Body of pancreas (tissue), 4 donors: Measurements from ENCODE around the gene PKP1.

Experiments used
- POLR2A ChIP-seq, 3 donors: fragments of 450-650 bp; IDR thresholded peaks; one replicate each; pipeline ENCODE4 v1.6.1; 2016; ENCODE audit warnings: antibody characterized with exemption in 3 of 3, mild to moderate bottlenecking in 2 of 3
- TF ChIP-seq, protein P1 (sequence below), 7 experiments: fragments of 450-650 bp in 4 of 7; fragments of 200-600 bp in 3 of 7; sonication (generic) in 3 of 7; IDR thresholded peaks; one replicate each; pipeline ENCODE4 v1.5.1; 2016 to 2019; ENCODE audit warnings: antibody characterized with exemption in 7 of 7

DNA sequence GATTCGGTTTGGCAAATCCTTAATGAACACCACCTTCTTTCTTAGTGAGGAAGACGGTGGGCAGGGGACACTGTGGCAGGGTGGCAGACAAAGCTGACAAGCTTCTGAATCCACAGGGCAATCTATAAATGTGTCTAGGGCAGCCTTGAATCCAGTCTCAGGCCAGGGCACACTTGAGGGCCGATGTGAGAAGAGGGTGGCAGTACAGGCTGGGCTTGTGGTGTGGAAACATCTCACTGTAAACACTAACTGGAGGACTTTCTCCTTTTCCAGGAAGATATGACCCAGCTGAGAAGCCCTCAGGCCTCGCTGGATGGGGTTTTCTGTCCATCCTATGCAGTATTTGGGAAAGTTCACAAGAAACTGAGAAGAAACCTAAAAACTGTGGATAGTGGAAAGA, 46.5 kb downstream of the PKP1 start:
- TF ChIP-seq, protein P1, sequence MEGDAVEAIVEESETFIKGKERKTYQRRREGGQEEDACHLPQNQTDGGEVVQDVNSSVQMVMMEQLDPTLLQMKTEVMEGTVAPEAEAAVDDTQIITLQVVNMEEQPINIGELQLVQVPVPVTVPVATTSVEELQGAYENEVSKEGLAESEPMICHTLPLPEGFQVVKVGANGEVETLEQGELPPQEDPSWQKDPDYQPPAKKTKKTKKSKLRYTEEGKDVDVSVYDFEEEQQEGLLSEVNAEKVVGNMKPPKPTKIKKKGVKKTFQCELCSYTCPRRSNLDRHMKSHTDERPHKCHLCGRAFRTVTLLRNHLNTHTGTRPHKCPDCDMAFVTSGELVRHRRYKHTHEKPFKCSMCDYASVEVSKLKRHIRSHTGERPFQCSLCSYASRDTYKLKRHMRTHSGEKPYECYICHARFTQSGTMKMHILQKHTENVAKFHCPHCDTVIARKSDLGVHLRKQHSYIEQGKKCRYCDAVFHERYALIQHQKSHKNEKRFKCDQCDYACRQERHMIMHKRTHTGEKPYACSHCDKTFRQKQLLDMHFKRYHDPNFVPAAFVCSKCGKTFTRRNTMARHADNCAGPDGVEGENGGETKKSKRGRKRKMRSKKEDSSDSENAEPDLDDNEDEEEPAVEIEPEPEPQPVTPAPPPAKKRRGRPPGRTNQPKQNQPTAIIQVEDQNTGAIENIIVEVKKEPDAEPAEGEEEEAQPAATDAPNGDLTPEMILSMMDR (IDR thresholded peaks at IDR 0.05), result no peak
- no peak for TF ChIP-seq POLR2A (IDR thresholded peaks at IDR 0.05)
